ENCODE measurements around the gene AGER.

- TF ChIP-seq CTCF (IDR thresholded peaks at IDR 0.05) (no peak), POLR2A (IDR thresholded peaks at IDR 0.05) (no peak), EP300 (IDR thresholded peaks at IDR 0.05) (no peak)
Measured at GRCh38 chr6:32140420-32141046, 43.5 kb downstream of the AGER start.
